ENCODE results near the gene LLGL1. TPM values are rescaled to one million over a fixed set of nuclear protein-coding genes. Genes with fewer than 3 reads are reported as not detected.
A peak's percentile ranks its signal among the peaks of the same experiment; 100 is the strongest.
"Not testable (repeated sequence)": the region's sequence is repeated elsewhere in the genome, so short reads cannot be mapped to it uniquely, and the experiment has no call there.

Gene LLGL1
- polyA plus RNA-seq, 3 donors: 0.52 to 10.8 (median 0.76) TPM

- Histone ChIP-seq H3K4me3 (replicated peaks in 1 of 3; ENCODE audit: low read depth in 2 of 3, low read length in 3 of 3) (no peak overlapping the region), H3K9me3 (replicated peaks in 1 of 2; ENCODE audit: control insufficient read depth in 1 of 2, insufficient read depth in 1 of 2, low read length in 2 of 2) (no peaks in the 10 kb centered on the region), H3K27ac (ENCODE audit: low read depth in 1 of 2, low read length in 2 of 2) (no peak overlapping the region), H3K79me2 (ENCODE audit: insufficient read depth, low read length) (peaks cover 18% of the 10 kb centered on the region), H3K4me2 (replicated peaks; ENCODE audit: extremely low read depth, low read length, poor library complexity, severe bottlenecking) (no peak overlapping the region), H3K9ac (ENCODE audit: insufficient read depth, low read length, poor library complexity, severe bottlenecking) (no peak overlapping the region), H2AFZ (ENCODE audit: insufficient read depth, low read depth, low read length, poor library complexity, severe bottlenecking) (no peak overlapping the region), H3K36me3 (replicated peaks in 1 of 2; ENCODE audit: control insufficient read depth in 1 of 2, insufficient read depth in 2 of 2, low read length in 2 of 2) (peaks cover 73 to 80% of the 10 kb centered on the region in 2 donors), H3K27me3 (ENCODE audit: control insufficient read depth in 2 of 2, insufficient read depth in 2 of 2, low read length in 2 of 2) (no peaks in the 10 kb centered on the region), H3K4me1 (ENCODE audit: control insufficient read depth in 1 of 2, insufficient read depth in 2 of 2, low read length in 2 of 2) (no peaks in the 10 kb centered on the region), H4K20me1 (ENCODE audit: insufficient read depth, low read length) (peaks cover 64% of the 10 kb centered on the region)
- Mint-ChIP-seq H3K4me1 (no peaks in the 10 kb centered on the region), H3K27ac (no peak overlapping the region), H3K36me3 (peaks cover 59 to 82% of the 10 kb centered on the region in 2 donors), H3K27me3 (ENCODE audit: low read depth in 3 of 3) (peaks cover 0 to 1% (median 1%) of the 10 kb centered on the region in 3 donors), H3K9me3 (no peaks in the 10 kb centered on the region), H3K4me3 (no peak overlapping the region)
- 95% methylated on average over 14 of the region's 19 CpGs for WGBS (ENCODE audit: insufficient coverage)
- intact Hi-C loops (cut with micrococcal nuclease): no loop called here
- DNase-seq: no peak
- no peak for TF ChIP-seq CTCF (IDR thresholded peaks at IDR 0.05)
Observed at GRCh38 chr17:18208092-18208491, 17.3 kb upstream of the LLGL1 start.

- H3K4me1 ChIP-seq (ENCODE audit: control insufficient read depth in 1 of 2, insufficient read depth in 2 of 2, low read length in 2 of 2): no peaks in the 10 kb centered on the region
- no peak overlapping the region for H3K4me2 ChIP-seq (replicated peaks; ENCODE audit: extremely low read depth, low read length, poor library complexity, severe bottlenecking)
- peaks cover 22 to 23% of the 10 kb centered on the region in 2 donors for H3K36me3 ChIP-seq (replicated peaks in 1 of 2; ENCODE audit: control insufficient read depth in 1 of 2, insufficient read depth in 2 of 2, low read length in 2 of 2)
- no peak for TF ChIP-seq CTCF (IDR thresholded peaks at IDR 0.05)
- H3K27ac ChIP-seq (ENCODE audit: low read depth in 1 of 2, low read length in 2 of 2): no peak overlapping the region
- Mint-ChIP-seq H3K27me3 (ENCODE audit: low read depth in 3 of 3) (peaks cover 0 to 2% (median 1%) of the 10 kb centered on the region in 3 donors), H3K4me3 (no peak overlapping the region), H3K27ac (peak overlapping the region in 2 of 7 donors; percentile 51 to 58), H3K9me3 (no peaks in the 10 kb centered on the region), H3K36me3 (peaks cover 19 to 31% of the 10 kb centered on the region in 2 donors), H3K4me1 (no peaks in the 10 kb centered on the region)
- no peak overlapping the region for H3K9ac ChIP-seq (ENCODE audit: insufficient read depth, low read length, poor library complexity, severe bottlenecking)
- intact Hi-C loops (cut with micrococcal nuclease): no loop called here
- H3K9me3 ChIP-seq (replicated peaks in 1 of 2; ENCODE audit: control insufficient read depth in 1 of 2, insufficient read depth in 1 of 2, low read length in 2 of 2): no peaks in the 10 kb centered on the region
- no peak overlapping the region for H3K4me3 ChIP-seq (replicated peaks in 1 of 3; ENCODE audit: low read depth in 2 of 3, low read length in 3 of 3)
- no peaks in the 10 kb centered on the region for H3K79me2 ChIP-seq (ENCODE audit: insufficient read depth, low read length)
- peaks cover 17% of the 10 kb centered on the region for H4K20me1 ChIP-seq (ENCODE audit: insufficient read depth, low read length)
- no peak for DNase-seq
- no peaks in the 10 kb centered on the region for H3K27me3 ChIP-seq (ENCODE audit: control insufficient read depth in 2 of 2, insufficient read depth in 2 of 2, low read length in 2 of 2)
- WGBS (ENCODE audit: insufficient coverage): 78% methylated on average over 5 of the region's 7 CpGs
- no peak overlapping the region for H2AFZ ChIP-seq (ENCODE audit: insufficient read depth, low read depth, low read length, poor library complexity, severe bottlenecking)
Observed at GRCh38 chr17:18213666-18214270, 11.7 kb upstream of the LLGL1 start.

GRCh38 chr17:18216906-18217305, 8.5 kb upstream of the LLGL1 start:
- H4K20me1 ChIP-seq (ENCODE audit: insufficient read depth, low read length); H3K4me1 Mint-ChIP-seq; H3K27me3 Mint-ChIP-seq (ENCODE audit: low read depth in 3 of 3); H3K9ac ChIP-seq (ENCODE audit: insufficient read depth, low read length, poor library complexity, severe bottlenecking); H3K27ac ChIP-seq (ENCODE audit: low read depth in 1 of 2, low read length in 2 of 2); intact Hi-C loops (cut with micrococcal nuclease); DNase-seq; H3K79me2 ChIP-seq (ENCODE audit: insufficient read depth, low read length); H3K4me3 ChIP-seq (replicated peaks in 1 of 3; ENCODE audit: low read depth in 2 of 3, low read length in 3 of 3); H3K4me2 ChIP-seq (replicated peaks; ENCODE audit: extremely low read depth, low read length, poor library complexity, severe bottlenecking); H2AFZ ChIP-seq (ENCODE audit: insufficient read depth, low read depth, low read length, poor library complexity, severe bottlenecking); H3K27me3 ChIP-seq (ENCODE audit: control insufficient read depth in 2 of 2, insufficient read depth in 2 of 2, low read length in 2 of 2); H3K9me3 ChIP-seq (replicated peaks in 1 of 2; ENCODE audit: control insufficient read depth in 1 of 2, insufficient read depth in 1 of 2, low read length in 2 of 2); H3K27ac Mint-ChIP-seq; H3K36me3 ChIP-seq (replicated peaks in 1 of 2; ENCODE audit: control insufficient read depth in 1 of 2, insufficient read depth in 2 of 2, low read length in 2 of 2); H3K4me3 Mint-ChIP-seq; H3K9me3 Mint-ChIP-seq; H3K4me1 ChIP-seq (ENCODE audit: control insufficient read depth in 1 of 2, insufficient read depth in 2 of 2, low read length in 2 of 2); H3K36me3 Mint-ChIP-seq: not testable (repeated sequence)
- 94% methylated on average over 5 of the region's 11 CpGs for WGBS (ENCODE audit: insufficient coverage)
